B cell (primary cell): ENCODE results near the gene CLK1. TPM values are rescaled to one million over a fixed set of nuclear protein-coding genes. Genes with fewer than 3 reads are reported as not detected.

ENCODE experiments used
- ATAC-seq: fragments of 200-7000 bp; cut with Tn5 transposase; one replicate; pipeline ENCODE4 v1.10.0; 2021; ENCODE audit warnings: low read depth, mild to moderate bottlenecking, moderate number of reproducible peaks, moderate library complexity
- CTCF ChIA-PET: fragments of 350-600 bp; sonication (Branson Sonifier 250); formaldehyde crosslinking; loops from one replicate; lab custom pipeline; 2021; ENCODE audit warnings: antibody characterized with exemption, inconsistent platforms; lab: Charles Lee
- POLR2A ChIA-PET: fragments of 350-600 bp; sonication (Branson Sonifier 250); formaldehyde crosslinking; loops from one replicate; lab custom pipeline; 2021; ENCODE audit warnings: antibody characterized with exemption; lab: Charles Lee
- DNase-seq: peaks from one replicate; pipeline ENCODE4 v3.0.0; 2013
- H2AFZ ChIP-seq: 2 replicates; pipeline ENCODE4 v1.6.1; 2012; ENCODE audit warnings: mild to moderate bottlenecking, low read depth, low read length; ENCODE audit not compliant: insufficient read depth, poor library complexity, severe bottlenecking
- H3K27ac ChIP-seq, 2 donors: 1 replicate in 1 of 2; 2 replicates in 1 of 2; pipeline ENCODE4 v1.5.1; 2012 to 2013; ENCODE audit warnings: low read length in 2 of 2, mild to moderate bottlenecking in 2 of 2, moderate library complexity in 1 of 2
- H3K27me3 ChIP-seq, 4 experiments: fragments of 200-600 bp in 1 of 4; sonication (generic) in 1 of 4; replicated peaks in 1 of 4; 1 replicate in 2 of 4; 2 replicates in 2 of 4; pipeline versions ENCODE4 v1.6.1 to v1.7.0; 2013 to 2016; ENCODE audit warnings: low read length in 3 of 4, mild to moderate bottlenecking in 2 of 4, mixed read lengths in 1 of 4, moderate library complexity in 1 of 4; ENCODE audit not compliant: insufficient read depth in 4 of 4, control insufficient read depth in 3 of 4; ENCODE audit errors: control extremely low read depth in 1 of 4
- H3K36me3 ChIP-seq, 2 experiments: replicated peaks in 1 of 2; 1 replicate in 1 of 2; 2 replicates in 1 of 2; pipeline versions ENCODE4 v1.6.1 to v1.7.1; 2013; ENCODE audit warnings: low read length in 1 of 2; ENCODE audit not compliant: insufficient read depth in 2 of 2, control insufficient read depth in 1 of 2; ENCODE audit errors: control extremely low read depth in 1 of 2, extremely low read depth in 1 of 2
- H3K4me1 ChIP-seq, 2 donors: fragments of 200-600 bp in 1 of 2; sonication (generic) in 1 of 2; 1 replicate in 1 of 2; 2 replicates in 1 of 2; pipeline versions ENCODE4 v1.5.1 to v1.6.1; 2013 to 2017; ENCODE audit warnings: low read length in 2 of 2; ENCODE audit not compliant: control insufficient read depth in 2 of 2, insufficient read depth in 2 of 2
- H3K4me2 ChIP-seq: replicated peaks from 2 replicates; pipeline ENCODE3; 2012; ENCODE audit warnings: mild to moderate bottlenecking, low read depth, low read length; ENCODE audit not compliant: poor library complexity, severe bottlenecking
- H3K4me3 ChIP-seq, 5 experiments: fragments of 200-600 bp in 1 of 5; sonication (generic) in 1 of 5; 1 replicate in 3 of 5; 2 replicates in 2 of 5; pipeline versions ENCODE4 v1.5.1 to v1.7.0; 2011 to 2016; ENCODE audit warnings: low read length in 4 of 5, mild to moderate bottlenecking in 4 of 5, low read depth in 2 of 5, control low read depth in 1 of 5, moderate library complexity in 1 of 5; ENCODE audit not compliant: insufficient read depth in 1 of 5; ENCODE audit errors: control extremely low read depth in 1 of 5, extremely low read depth in 1 of 5
- H3K79me2 ChIP-seq: fragments of 200-600 bp; sonication (generic); one replicate; pipeline ENCODE4 v1.6.0; 2016; ENCODE audit warnings: low read length; ENCODE audit not compliant: control insufficient read depth, insufficient read depth
- H3K9ac ChIP-seq: fragments of 200-600 bp; sonication (generic); 2 replicates; pipeline ENCODE4 v1.6.1; 2017; ENCODE audit warnings: mild to moderate bottlenecking, low read length, moderate library complexity
- H3K9me3 ChIP-seq, 3 donors: one replicate each; pipeline versions ENCODE4 v1.6.1 to v1.7.1; 2013; ENCODE audit warnings: low read length in 2 of 3; ENCODE audit not compliant: control insufficient read depth in 2 of 3, insufficient read depth in 1 of 3; ENCODE audit errors: control extremely low read depth in 1 of 3
- H4K20me1 ChIP-seq: 2 replicates; pipeline ENCODE4 v1.6.0; 2012; ENCODE audit warnings: mild to moderate bottlenecking, low read length; ENCODE audit not compliant: insufficient read depth, control insufficient read depth, poor library complexity, severe bottlenecking
- H3K27ac Mint-ChIP-seq: one replicate; pipeline ENCODE4 v1.8.0; 2021; ENCODE audit warnings: mixed read lengths
- H3K27me3 Mint-ChIP-seq: one replicate; pipeline ENCODE4 v1.8.0; 2021; ENCODE audit warnings: mixed read lengths
- H3K4me1 Mint-ChIP-seq: one replicate; pipeline ENCODE4 v1.8.0; 2021; ENCODE audit warnings: mixed read lengths
- H3K4me3 Mint-ChIP-seq: one replicate; pipeline ENCODE4 v1.8.0; 2021; ENCODE audit warnings: mixed read lengths
- H3K9me3 Mint-ChIP-seq: one replicate; pipeline ENCODE4 v1.8.0; 2022; ENCODE audit warnings: mixed read lengths; ENCODE audit not compliant: insufficient read depth
- EZH2 ChIP-seq: IDR thresholded peaks from 2 replicates; pipeline ENCODE4 v1.6.1; 2012; ENCODE audit warnings: borderline replicate concordance, low read depth, mild to moderate bottlenecking, moderate library complexity, low read length; ENCODE audit not compliant: insufficient read depth, poor library complexity, severe bottlenecking
- WGBS: methylation state at CpG from one replicate; pipeline ENCODE4 v1.1.5; 2013; ENCODE audit warnings: missing lambda C conversion rate; ENCODE audit not compliant: insufficient coverage; 5-methylcytosine and 5-hydroxymethylcytosine counted together
- intact Hi-C: fragments of 100-400 bp; cut with micrococcal nuclease; formaldehyde crosslinking; loops from one replicate; pipeline ENCODE4 v1.10.0; 2022
- polyA plus RNA-seq: library from polyadenylated mRNA; depleted of rRNA; stranded (reverse); fragments of >200 nt; gene quantifications from 2 replicates; pipeline ENCODE4 v1.2.3, GENCODE V29; 2012
- total RNA-seq, 2 donors: library from RNA; stranded (reverse); fragments of 120-200 nt in 1 of 2; gene quantifications; 1 replicate in 1 of 2; 2 replicates in 1 of 2; pipeline versions ENCODE4 v1.2.3 to v1.2.4, GENCODE V29; 2013 to 2022
- TF ChIP-seq, protein P1 (sequence below): fragments of 200-600 bp; IDR thresholded peaks from one replicate; pipeline ENCODE4 v1.8.0; 2022; ENCODE audit warnings: antibody characterized with exemption, mild to moderate bottlenecking

The CLK1 gene
- total and polyA plus RNA-seq, 2 donors (not counting 1 experiment from before 2014, with no cell fraction given) = 396 to 579 TPM

DNA sequence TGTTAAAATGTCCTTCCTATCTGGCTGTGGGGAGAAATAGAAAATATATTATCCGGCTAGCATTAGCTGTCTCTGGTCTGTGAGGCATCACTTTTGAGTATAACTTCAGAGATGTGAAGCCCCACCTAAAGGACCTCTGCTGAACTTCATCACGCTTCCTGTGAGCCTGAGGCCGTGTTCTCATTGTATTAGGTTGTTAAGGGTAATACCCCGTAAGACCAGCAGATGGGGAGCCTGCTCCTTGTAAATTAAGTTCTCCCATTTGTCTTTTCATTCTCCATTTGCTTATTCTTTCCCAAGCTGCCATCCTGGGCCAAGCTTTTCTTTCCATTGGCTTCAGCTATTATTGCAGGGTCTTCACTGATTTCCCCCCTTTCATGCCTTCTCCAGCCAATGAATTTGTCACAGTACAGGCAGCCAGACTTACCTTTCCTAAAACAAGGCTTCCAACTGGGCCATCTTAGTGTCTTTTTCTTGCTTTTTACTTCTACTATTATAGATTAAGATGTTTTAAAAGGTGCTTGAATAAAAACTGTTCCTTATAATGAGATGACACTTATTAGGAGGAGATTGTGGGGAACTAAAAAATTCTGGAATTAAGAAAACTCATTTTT, 37.1 kb upstream of the CLK1 start:
- intact Hi-C loops = loop anchor here (1.0 to 2.0 kb wide), 7 partner anchors 12 to 359 kb away; partner anchors contain the start of genes CASP8, NIF3L1, ORC2 and PPIL3
- no peaks in the 10 kb centered on the region for H4K20me1 ChIP-seq
- H3K27me3 Mint-ChIP-seq = no peaks in the 10 kb centered on the region
- peak overlapping the region; percentile 56 for H2AFZ ChIP-seq
- ATAC-seq (peak; percentile 100), DNase-seq (peak; percentile 86)
- H3K9me3 Mint-ChIP-seq = no peaks in the 10 kb centered on the region
- H3K4me1 Mint-ChIP-seq = peaks cover 4% of the 10 kb centered on the region
- H3K27ac ChIP-seq = peak overlapping the region in 1 of 2 donors; percentile 40
- no peak overlapping the region for H3K27ac Mint-ChIP-seq
- no peaks in the 10 kb centered on the region for H3K4me1 ChIP-seq
- no peak overlapping the region for H3K4me2 ChIP-seq
- no peaks in the 10 kb centered on the region for H3K27me3 ChIP-seq
- H3K36me3 ChIP-seq = peaks cover 20 to 63% of the 10 kb centered on the region in 2 experiments
- WGBS = no CpG with 5 or more reads among the region's 4 CpGs
- H3K4me3 ChIP-seq = no peak overlapping the region
- no peak overlapping the region for H3K9ac ChIP-seq
- no peak overlapping the region for H3K4me3 Mint-ChIP-seq
- ChIA-PET CTCF (interaction anchor here (0.7 to 8.0 kb wide), 15 partner anchors 9 to 461 kb away, joined by 3 to 97 read pairs (median 7); partner anchors contain the start of genes CASP10, CLK1, HYCC2 and NIF3L1), POLR2A (interaction anchor here (1.2 kb wide), 1 partner anchor 13 kb away, joined by 6 read pairs; no protein-coding TSS in a partner anchor)
- peaks cover under 1% of the 10 kb centered on the region for H3K79me2 ChIP-seq
- TF ChIP-seq, protein P1, sequence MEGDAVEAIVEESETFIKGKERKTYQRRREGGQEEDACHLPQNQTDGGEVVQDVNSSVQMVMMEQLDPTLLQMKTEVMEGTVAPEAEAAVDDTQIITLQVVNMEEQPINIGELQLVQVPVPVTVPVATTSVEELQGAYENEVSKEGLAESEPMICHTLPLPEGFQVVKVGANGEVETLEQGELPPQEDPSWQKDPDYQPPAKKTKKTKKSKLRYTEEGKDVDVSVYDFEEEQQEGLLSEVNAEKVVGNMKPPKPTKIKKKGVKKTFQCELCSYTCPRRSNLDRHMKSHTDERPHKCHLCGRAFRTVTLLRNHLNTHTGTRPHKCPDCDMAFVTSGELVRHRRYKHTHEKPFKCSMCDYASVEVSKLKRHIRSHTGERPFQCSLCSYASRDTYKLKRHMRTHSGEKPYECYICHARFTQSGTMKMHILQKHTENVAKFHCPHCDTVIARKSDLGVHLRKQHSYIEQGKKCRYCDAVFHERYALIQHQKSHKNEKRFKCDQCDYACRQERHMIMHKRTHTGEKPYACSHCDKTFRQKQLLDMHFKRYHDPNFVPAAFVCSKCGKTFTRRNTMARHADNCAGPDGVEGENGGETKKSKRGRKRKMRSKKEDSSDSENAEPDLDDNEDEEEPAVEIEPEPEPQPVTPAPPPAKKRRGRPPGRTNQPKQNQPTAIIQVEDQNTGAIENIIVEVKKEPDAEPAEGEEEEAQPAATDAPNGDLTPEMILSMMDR = peak; percentile 94
- TF ChIP-seq EZH2 = no peak
- no peaks in the 10 kb centered on the region for H3K9me3 ChIP-seq

DNA sequence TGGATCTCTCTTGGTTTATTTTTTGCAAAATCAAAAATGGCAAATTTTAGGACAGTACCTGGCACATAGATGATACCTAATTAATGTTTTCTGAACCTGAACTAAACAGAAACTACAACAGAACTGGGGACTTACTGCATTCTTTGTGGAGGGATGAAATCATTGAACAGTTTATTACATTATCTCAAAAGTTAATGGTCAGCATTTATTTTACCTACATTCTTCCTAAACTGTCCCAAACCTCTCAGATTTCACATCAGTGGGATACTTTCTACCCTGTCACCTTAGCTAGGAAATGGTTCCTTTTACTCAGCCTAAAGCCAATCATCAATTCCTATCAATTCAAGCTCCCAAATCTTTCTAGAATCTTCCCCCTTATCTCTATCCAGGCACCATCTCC, 35.0 kb upstream of the CLK1 start:
- no peak overlapping the region for H3K27ac Mint-ChIP-seq
- no peak overlapping the region for H3K27ac ChIP-seq
- ChIA-PET POLR2A (no interaction called here), CTCF (interaction anchor here (1.1 kb wide), 1 partner anchor 333 kb away, joined by 5 read pairs; no protein-coding TSS in a partner anchor)
- H3K27me3 Mint-ChIP-seq = no peaks in the 10 kb centered on the region
- H3K36me3 ChIP-seq = peaks cover 23 to 67% of the 10 kb centered on the region in 2 experiments
- no peaks in the 10 kb centered on the region for H4K20me1 ChIP-seq
- no peaks in the 10 kb centered on the region for H3K9me3 Mint-ChIP-seq
- H2AFZ ChIP-seq = no peak overlapping the region
- ATAC-seq (no peak), DNase-seq (no peak)
- intact Hi-C loops = no loop called here
- H3K4me3 ChIP-seq = no peak overlapping the region
- TF ChIP-seq, protein P1 = no peak
- TF ChIP-seq EZH2 = no peak
- H3K9ac ChIP-seq = no peak overlapping the region
- no peak overlapping the region for H3K4me2 ChIP-seq
- H3K79me2 ChIP-seq = peaks cover 10% of the 10 kb centered on the region
- H3K4me1 Mint-ChIP-seq = peaks cover 4% of the 10 kb centered on the region
- H3K9me3 ChIP-seq = no peaks in the 10 kb centered on the region
- no peak overlapping the region for H3K4me3 Mint-ChIP-seq
- H3K4me1 ChIP-seq = no peaks in the 10 kb centered on the region
- H3K27me3 ChIP-seq = no peaks in the 10 kb centered on the region
